ENCODE data around the gene SGMS1. TPM values are rescaled to one million over a fixed set of nuclear protein-coding genes. Genes with fewer than 3 reads are reported as not detected.
A peak's percentile ranks its signal among the peaks of the same experiment; 100 is the strongest.

SGMS1 gene
- polyA plus RNA-seq, 1 donor (not counting 4 experiments of a cell fraction or from before 2014, with no cell fraction given) = 18.3 TPM

DNA sequence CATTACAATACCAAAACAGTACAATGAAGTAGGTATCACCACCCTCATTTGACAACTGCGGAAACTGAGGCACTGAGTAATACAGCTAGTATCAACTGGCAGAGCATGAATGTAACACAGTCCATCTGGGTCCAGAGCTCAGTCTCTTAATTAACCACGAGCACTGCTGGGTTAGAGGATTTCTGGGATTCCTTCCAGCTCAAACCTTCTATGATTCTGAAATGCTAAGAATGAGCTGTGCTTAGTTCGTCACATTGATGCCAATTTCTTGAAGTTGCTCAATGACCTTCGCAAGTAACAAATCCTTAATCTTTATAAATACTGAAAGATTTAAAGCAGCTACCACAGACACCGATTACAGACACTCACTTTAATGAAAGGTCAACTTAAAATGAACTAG lies 62.5 kb downstream of the SGMS1 start:
- TF ChIP-seq EZH2 (IDR thresholded peaks at IDR 0.05; ENCODE audit: low read length) = no peak
- TF ChIP-seq, protein P1, sequence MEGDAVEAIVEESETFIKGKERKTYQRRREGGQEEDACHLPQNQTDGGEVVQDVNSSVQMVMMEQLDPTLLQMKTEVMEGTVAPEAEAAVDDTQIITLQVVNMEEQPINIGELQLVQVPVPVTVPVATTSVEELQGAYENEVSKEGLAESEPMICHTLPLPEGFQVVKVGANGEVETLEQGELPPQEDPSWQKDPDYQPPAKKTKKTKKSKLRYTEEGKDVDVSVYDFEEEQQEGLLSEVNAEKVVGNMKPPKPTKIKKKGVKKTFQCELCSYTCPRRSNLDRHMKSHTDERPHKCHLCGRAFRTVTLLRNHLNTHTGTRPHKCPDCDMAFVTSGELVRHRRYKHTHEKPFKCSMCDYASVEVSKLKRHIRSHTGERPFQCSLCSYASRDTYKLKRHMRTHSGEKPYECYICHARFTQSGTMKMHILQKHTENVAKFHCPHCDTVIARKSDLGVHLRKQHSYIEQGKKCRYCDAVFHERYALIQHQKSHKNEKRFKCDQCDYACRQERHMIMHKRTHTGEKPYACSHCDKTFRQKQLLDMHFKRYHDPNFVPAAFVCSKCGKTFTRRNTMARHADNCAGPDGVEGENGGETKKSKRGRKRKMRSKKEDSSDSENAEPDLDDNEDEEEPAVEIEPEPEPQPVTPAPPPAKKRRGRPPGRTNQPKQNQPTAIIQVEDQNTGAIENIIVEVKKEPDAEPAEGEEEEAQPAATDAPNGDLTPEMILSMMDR (optimal IDR thresholded peaks at IDR 0.05 in 1 of 3, IDR thresholded peaks at IDR 0.05 in 1 of 3, conservative IDR thresholded peaks at IDR 0.05 in 1 of 3; ENCODE audit: extremely low read depth in 1 of 3, insufficient read depth in 2 of 3, low read length in 3 of 3) = no peak
- dilution Hi-C loops (cut with MboI; ENCODE audit: extremely low pct_ligation_motif_present, low sequenced_read_pairs) = no loop called here
- Histone ChIP-seq H3K9me1 (ENCODE audit: control insufficient read depth, extremely low read depth, insufficient read depth, low read length) (no peaks in the 10 kb centered on the region), H3K4me2 (ENCODE audit: control insufficient read depth, extremely low read depth, insufficient read depth, low read depth, low read length) (no peak overlapping the region), H3K27me3 (ENCODE audit: control insufficient read depth, extremely low read depth, insufficient read depth, low read length) (no peaks in the 10 kb centered on the region), H3K79me2 (ENCODE audit: control insufficient read depth, insufficient read depth, low read length) (no peaks in the 10 kb centered on the region), H3K9me3 (ENCODE audit: control insufficient read depth, low read depth, low read length) (no peaks in the 10 kb centered on the region), H2AFZ (ENCODE audit: control insufficient read depth, low read length) (no peak overlapping the region), H3K4me1 (ENCODE audit: control insufficient read depth, extremely low read depth, insufficient read depth, low read length) (no peaks in the 10 kb centered on the region), H4K20me1 (ENCODE audit: control insufficient read depth, extremely low read depth, insufficient read depth, low read length) (no peaks in the 10 kb centered on the region), H3K27ac (ENCODE audit: control insufficient read depth, insufficient read depth, low read length) (no peak overlapping the region), H3K36me3 (ENCODE audit: control insufficient read depth in 2 of 2, extremely low read depth in 1 of 2, insufficient read depth in 2 of 2, low read length in 2 of 2) (no peaks in the 10 kb centered on the region), H3K4me3 (ENCODE audit: control insufficient read depth in 2 of 3, extremely low read depth in 1 of 3, insufficient read depth in 2 of 3, low read depth in 1 of 3, low read length in 3 of 3) (no peak overlapping the region), H3K9ac (ENCODE audit: control insufficient read depth, extremely low read depth, insufficient read depth, low read length) (no peak overlapping the region)
- DNase-seq (ENCODE audit: low read depth, low spot score) (no peak), FAIRE-seq (peak; percentile 17)

DNA sequence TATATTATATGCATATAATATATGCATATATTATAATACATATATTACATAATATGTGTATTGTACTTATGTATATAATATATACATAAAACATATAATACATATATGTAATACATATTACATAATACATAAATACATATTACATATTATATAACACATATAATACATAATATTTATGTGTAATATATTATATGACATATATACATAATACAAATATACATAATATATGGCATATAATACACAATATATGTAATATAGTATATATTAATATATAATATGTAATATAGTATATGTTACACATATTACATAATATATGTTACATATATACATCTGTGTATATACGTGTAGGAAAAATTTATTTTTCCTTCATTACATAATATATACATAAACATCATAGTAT lies 63.4 kb downstream of the SGMS1 start:
- Histone ChIP-seq H3K4me3 (ENCODE audit: control insufficient read depth in 2 of 3, extremely low read depth in 1 of 3, insufficient read depth in 2 of 3, low read depth in 1 of 3, low read length in 3 of 3) (no peak overlapping the region), H3K9me3 (ENCODE audit: control insufficient read depth, low read depth, low read length) (no peaks in the 10 kb centered on the region), H3K79me2 (ENCODE audit: control insufficient read depth, insufficient read depth, low read length) (no peaks in the 10 kb centered on the region), H3K4me2 (ENCODE audit: control insufficient read depth, extremely low read depth, insufficient read depth, low read depth, low read length) (no peak overlapping the region), H3K9me1 (ENCODE audit: control insufficient read depth, extremely low read depth, insufficient read depth, low read length) (no peaks in the 10 kb centered on the region), H3K36me3 (ENCODE audit: control insufficient read depth in 2 of 2, extremely low read depth in 1 of 2, insufficient read depth in 2 of 2, low read length in 2 of 2) (no peaks in the 10 kb centered on the region), H3K27ac (ENCODE audit: control insufficient read depth, insufficient read depth, low read length) (no peak overlapping the region), H2AFZ (ENCODE audit: control insufficient read depth, low read length) (no peak overlapping the region), H3K27me3 (ENCODE audit: control insufficient read depth, extremely low read depth, insufficient read depth, low read length) (no peaks in the 10 kb centered on the region), H3K9ac (ENCODE audit: control insufficient read depth, extremely low read depth, insufficient read depth, low read length) (no peak overlapping the region), H3K4me1 (ENCODE audit: control insufficient read depth, extremely low read depth, insufficient read depth, low read length) (no peaks in the 10 kb centered on the region), H4K20me1 (ENCODE audit: control insufficient read depth, extremely low read depth, insufficient read depth, low read length) (no peaks in the 10 kb centered on the region)
- dilution Hi-C loops (cut with MboI; ENCODE audit: extremely low pct_ligation_motif_present, low sequenced_read_pairs) = no loop called here
- no peak for TF ChIP-seq EZH2 (IDR thresholded peaks at IDR 0.05; ENCODE audit: low read length)
- TF ChIP-seq, protein P1 (optimal IDR thresholded peaks at IDR 0.05 in 1 of 3, IDR thresholded peaks at IDR 0.05 in 1 of 3, conservative IDR thresholded peaks at IDR 0.05 in 1 of 3; ENCODE audit: extremely low read depth in 1 of 3, insufficient read depth in 2 of 3, low read length in 3 of 3) = no peak
- DNase-seq (ENCODE audit: low read depth, low spot score) (no peak), FAIRE-seq (no peak)
